GM08714 (cell line): ENCODE data around the gene IL27RA.
"Not testable (repeated sequence)": the region's sequence is repeated elsewhere in the genome, so short reads cannot be mapped to it uniquely, and the experiment has no call there.

Experiments used
- H3K4me3 ChIP-seq: fragments of 200-500 bp; sonication (Bioruptor generic); 2 replicates; pipeline ENCODE4 v1.5.1; 2014; ENCODE audit warnings: mild to moderate bottlenecking, low read length, inconsistent platforms
- ZNF274 ChIP-seq: IDR thresholded peaks from 2 replicates; pipeline ENCODE4 v1.6.1; 2012; ENCODE audit warnings: mild to moderate bottlenecking, low read depth, low read length

The IL27RA gene

DNA sequence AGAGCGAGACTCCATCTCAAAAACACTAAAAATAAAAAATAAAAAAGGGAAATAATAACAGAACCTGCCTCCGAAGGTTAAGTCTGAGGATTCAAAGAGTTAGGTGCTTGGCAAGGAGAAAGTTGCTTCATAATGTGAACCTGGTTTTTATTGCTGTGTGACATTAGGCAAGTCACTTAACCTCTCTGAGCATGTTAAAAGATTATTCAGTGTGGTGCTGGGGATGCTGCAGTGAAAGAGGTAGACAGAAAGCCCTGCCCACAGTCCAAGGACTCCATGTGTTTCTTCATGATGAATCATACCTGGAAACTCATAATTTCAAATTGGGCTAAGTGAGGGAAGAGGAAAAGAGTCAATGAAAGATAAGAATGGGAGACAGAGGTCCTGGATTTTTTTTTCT lies 2.4 kb downstream of the IL27RA start:
- no peak for TF ChIP-seq ZNF274

DNA sequence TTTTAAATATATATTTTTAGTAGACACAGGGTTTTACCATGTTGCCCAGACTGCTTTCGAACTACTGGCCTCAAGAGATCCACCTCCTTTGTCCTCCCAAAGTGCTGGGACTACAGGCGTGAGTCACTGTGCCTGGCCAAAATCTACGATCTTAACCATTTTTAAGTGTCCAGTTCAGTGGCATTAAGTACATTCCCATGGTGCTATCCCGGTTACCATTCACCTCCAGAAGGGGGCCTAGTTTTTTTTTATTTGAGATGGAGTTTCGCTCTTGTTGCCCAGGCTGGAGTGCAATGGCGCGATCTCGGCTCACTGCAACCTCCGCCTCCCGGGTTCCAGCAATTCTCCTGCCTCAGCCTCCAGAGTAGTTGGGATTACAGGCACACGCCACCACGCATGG lies 3.6 kb downstream of the IL27RA start:
- not testable (repeated sequence) for H3K4me3 ChIP-seq

More for the DNA sequence above, 2.4 kb downstream of the IL27RA start:
- no peak overlapping the region for H3K4me3 ChIP-seq

DNA sequence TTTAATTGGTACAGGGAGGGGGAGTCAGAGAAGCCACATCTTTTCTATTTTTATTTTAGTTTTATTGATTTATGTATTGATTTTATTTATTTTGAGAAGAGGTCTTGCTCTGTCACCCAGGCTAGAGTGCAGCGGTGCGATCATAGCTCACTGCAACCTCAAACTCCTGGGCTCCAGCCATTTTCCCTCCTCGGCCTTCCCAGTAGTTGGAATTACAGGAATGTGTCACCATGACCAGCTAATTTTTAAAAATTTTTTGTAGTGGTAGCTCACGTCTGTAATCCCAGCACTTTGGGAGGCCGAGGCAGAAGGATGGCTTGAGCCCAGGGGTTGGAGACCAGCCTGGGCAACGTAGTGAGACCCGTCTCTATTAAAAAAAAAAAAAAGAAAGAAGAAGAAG lies 4.1 kb downstream of the IL27RA start:
- no peak for TF ChIP-seq ZNF274
- no peak overlapping the region for H3K4me3 ChIP-seq

DNA sequence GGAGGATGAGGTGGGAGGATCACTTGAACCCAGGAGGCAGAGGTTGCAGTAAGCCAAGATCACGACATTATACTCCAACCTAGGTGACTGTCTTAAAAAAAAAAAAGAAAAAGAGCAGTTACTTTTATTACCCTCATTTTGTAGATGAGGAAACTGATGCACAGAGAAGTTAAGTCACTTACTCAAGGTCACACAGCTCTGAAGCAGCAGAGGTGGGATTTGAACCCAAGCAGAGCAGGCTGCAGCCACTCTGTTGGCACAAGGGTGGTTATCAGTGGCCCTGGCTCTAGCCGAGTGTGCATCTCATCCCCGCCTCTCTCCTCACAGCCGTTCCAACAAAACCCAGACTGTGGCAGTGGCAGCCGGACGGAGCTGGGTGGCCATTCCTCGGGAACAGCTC lies 7.6 kb downstream of the IL27RA start:
- TF ChIP-seq ZNF274: no peak
- no peak overlapping the region for H3K4me3 ChIP-seq

DNA sequence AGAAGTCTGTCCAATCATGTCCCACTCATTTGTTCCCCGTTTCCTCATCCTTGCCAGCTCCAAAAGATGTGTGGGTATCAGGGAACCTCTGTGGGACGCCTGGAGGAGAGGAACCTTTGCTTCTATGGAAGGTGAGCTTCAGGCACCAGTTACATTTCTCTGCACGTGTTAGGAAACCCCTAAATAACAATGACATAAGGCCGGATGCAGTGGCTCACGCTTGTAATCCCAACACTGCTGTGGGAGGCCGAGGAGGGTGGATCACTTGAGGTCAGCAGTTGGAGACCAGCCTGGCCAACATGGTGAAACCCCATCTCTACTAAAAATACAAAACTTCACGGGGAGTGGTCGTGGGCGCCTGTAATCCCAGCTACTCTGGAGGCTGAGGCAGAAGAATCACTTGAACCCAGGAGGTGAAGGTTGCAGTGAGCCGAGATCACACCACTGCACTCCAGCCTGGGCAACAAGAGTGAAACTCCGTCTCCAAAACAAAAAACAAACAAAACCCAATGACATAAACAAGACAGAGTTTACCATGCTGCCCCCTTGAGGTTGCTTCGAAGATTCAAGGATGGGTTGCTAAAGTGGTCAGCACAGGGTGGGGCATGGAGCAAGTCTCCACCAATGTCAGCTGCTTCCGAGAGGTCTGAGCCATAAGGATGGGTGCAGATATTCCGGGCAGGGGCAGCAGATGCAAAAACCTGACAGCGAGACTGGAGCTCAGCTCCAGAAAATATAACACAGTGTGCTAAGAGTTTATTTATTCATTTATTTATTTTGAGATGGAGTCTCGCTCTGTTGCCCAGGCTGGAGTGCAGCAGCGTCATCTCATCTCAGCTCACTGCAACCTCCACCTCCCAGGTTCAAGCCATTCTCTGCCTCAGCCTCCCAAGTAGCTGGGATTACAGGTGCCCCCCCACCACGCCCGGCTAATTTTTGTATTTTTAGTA lies 11.4 kb downstream of the IL27RA start:
- H3K4me3 ChIP-seq: not testable (repeated sequence)

DNA sequence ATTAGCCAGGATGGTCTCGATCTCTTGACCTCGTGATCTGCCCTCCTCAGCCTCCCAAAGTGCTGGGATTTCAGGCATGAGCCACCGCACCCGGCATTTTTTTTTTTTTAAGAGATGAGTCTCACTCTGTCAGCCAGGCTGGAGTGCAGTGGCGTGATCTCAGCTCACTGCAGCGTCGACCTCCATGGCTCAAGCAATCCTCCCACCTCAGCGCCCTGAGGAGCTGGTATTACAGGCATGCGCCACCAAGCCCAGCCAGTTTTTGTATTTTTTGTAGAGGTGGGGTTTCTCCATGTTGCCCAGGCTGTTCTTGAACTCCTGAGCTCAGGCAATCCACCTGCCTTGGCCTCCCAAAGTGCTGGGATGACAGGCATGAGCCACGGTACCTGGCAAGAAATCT lies 16.3 kb downstream of the IL27RA start:
- not testable (repeated sequence) for H3K4me3 ChIP-seq

DNA sequence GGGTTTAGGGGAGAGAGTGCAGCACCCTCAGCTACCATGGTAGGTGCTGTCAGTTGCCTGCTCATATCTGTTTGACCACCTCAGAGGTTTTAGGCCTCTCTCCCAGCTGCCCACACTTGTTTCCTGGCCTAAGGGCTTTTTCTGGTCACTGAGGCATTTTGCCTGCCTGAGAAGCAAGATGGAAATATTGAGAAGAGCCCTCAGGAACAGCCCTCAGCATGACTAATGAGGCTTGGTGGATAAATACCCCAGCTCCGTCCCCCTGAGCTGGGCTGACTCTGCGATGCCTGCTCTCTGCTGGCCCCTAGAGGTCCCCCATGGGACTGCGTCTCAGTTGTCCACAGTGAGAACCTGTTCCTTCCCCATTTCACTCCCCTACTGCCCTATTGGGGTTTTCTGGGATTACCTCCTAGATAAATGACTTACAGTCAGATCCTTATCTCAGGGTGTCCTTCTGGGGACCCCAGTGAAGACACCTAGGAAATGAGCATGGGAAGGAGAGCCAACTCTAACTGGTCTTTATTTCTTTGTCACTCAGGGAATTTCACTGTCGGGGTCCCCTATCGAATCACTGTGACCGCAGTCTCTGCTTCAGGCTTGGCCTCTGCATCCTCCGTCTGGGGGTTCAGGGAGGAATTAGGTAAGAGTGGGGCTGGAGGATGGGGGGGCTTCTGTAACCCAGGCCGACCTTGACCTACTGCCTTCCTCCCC lies 17.0 kb downstream of the IL27RA start:
- no peak for TF ChIP-seq ZNF274
- H3K4me3 ChIP-seq: no peak overlapping the region

DNA sequence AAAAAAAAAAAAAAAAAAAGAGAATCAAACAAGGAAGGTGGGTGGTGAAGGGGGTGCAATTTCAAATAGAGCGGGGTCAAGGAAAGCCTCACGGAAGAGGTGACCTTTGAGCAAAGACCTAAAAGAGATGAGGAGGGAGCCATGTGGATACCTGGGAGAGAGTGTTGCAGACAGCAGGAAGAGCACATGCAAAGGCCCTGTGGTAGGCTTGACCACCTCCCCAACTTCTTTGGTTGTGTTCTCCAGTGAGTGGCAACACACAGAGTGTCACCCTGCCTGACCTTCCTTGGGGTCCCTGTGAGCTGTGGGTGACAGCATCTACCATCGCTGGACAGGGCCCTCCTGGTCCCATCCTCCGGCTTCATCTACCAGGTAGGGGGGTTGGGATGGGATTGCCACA lies 18.9 kb downstream of the IL27RA start:
- no peak for TF ChIP-seq ZNF274
- no peak overlapping the region for H3K4me3 ChIP-seq

DNA sequence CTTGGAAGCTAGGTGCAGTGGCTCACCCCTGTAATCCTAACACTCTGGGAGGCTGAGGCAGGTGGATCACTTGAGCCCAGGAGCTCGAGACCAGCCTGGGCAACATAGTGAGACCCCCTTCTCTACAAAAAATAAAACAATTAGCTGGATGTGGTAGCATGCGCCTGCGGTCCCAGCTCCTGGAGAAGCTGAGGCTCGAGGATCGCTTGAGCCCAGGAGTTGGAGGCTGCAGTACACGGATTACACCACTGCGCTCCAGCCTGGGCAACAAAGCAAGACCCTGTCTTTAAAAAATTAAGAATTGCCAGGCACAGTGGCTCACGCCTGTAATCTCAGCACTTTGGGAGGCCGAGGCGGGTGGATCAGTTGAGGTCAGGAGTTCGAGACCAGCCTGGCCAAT lies 19.4 kb downstream of the IL27RA start:
- not testable (repeated sequence) for H3K4me3 ChIP-seq

DNA sequence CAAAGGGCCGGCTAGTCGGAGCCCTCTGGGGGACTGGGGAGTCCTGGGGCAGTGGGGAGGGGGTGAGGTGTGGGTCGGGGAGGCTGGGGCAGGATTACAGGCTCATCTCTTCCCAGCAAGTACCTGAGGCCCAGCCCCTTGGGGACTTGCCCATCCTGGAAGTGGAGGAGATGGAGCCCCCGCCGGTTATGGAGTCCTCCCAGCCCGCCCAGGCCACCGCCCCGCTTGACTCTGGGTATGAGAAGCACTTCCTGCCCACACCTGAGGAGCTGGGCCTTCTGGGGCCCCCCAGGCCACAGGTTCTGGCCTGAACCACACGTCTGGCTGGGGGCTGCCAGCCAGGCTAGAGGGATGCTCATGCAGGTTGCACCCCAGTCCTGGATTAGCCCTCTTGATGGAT lies 20.4 kb downstream of the IL27RA start:
- no peak overlapping the region for H3K4me3 ChIP-seq
- no peak for TF ChIP-seq ZNF274

DNA sequence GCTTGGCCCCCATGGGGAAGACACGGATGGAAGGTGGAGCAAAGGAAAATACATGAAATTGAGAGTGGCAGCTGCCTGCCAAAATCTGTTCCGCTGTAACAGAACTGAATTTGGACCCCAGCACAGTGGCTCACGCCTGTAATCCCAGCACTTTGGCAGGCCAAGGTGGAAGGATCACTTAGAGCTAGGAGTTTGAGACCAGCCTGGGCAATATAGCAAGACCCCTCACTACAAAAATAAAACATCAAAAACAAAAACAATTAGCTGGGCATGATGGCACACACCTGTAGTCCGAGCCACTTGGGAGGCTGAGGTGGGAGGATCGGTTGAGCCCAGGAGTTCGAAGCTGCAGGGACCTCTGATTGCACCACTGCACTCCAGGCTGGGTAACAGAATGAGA lies 20.9 kb downstream of the IL27RA start:
- TF ChIP-seq ZNF274: no peak
- H3K4me3 ChIP-seq: no peak overlapping the region

DNA sequence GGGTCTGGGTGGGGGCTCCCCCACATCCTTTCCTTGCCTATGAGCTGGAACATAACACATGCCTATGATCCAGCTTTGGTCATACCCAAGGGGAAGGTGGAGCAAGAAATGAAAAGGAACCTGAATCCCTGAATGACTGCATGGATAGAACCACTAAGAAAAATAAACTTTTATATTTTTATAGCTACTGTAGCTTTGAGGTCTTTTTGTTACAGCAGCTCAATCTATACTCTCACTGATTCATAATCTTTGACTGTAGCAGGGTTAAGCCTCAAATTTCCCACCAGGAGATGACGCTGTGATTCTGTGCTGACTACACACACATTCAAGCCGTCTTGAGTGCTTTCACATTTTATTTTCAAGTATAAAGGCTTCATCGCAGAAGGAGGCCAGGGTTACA lies 21.5 kb downstream of the IL27RA start:
- no peak for TF ChIP-seq ZNF274
- H3K4me3 ChIP-seq: no peak overlapping the region

DNA sequence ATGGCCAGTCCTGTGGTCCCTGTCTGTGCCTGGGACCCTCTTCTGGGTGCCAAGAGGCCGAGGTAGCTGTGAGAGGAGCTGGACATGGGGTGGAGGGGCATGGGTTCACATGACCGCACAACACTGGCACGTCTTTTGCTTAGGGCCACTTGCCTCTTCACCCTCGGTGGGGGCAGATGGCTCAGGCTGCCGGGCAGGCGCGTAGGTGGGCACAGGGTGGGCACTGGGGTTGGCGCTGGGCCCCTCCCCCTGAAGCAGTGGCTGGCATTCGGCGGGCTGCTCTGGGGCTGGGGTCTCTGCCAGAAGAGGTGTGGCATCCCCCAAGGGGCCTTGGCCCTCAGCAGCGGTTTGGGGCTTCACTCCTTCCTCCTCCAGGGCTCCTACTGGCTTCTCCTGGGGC lies 21.9 kb downstream of the IL27RA start:
- H3K4me3 ChIP-seq: no peak overlapping the region
- TF ChIP-seq ZNF274: no peak

DNA sequence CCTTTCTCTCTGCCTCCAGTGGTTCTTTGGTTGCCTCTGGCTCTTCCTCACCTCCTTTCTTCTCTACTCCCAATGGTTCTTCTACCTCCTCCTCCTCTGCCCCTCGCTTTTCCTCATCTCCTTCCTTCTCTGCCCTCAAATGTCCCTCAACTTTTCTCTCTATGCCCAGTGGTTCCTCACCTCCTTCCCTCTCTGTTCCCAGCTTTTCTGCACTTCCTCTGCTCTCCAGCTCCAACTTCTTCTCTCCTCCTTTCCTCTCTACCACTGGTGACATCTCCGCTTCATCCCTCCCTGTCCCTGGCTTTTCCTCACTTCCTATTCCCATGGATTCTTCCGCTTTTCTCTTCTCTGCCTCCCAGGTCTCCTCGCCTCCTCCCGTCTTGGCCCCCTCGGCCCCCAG lies 22.5 kb downstream of the IL27RA start:
- H3K4me3 ChIP-seq: no peak overlapping the region
- TF ChIP-seq ZNF274: no peak

DNA sequence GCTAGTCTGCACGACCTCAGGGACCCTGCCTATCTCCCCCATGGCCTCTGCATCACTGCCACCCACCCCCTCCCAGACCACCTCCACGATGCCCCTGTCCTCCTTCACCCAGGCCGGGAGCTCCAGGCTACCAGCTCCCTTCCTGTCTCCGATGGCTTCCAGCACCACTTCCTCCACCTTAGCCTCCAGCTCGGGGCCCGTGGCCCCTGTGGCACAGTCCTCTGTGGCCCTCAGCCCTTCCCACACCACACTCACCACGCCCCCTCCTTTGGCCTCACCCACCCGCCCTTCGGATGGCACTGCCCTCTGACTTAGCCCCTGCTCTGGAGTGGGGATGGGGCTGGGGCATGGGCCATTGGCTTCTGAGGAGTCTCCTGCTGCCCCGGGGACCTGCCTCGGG lies 23.2 kb downstream of the IL27RA start:
- no peak overlapping the region for H3K4me3 ChIP-seq
- TF ChIP-seq ZNF274: no peak
